Hepatic stellate cell (primary cell): Measurements from ENCODE around the gene SEZ6L.

Experiments used
- DNase-seq: peaks from one replicate; pipeline ENCODE4 v3.0.0; 2011; ENCODE audit warnings: low spot score

Gene SEZ6L

DNA sequence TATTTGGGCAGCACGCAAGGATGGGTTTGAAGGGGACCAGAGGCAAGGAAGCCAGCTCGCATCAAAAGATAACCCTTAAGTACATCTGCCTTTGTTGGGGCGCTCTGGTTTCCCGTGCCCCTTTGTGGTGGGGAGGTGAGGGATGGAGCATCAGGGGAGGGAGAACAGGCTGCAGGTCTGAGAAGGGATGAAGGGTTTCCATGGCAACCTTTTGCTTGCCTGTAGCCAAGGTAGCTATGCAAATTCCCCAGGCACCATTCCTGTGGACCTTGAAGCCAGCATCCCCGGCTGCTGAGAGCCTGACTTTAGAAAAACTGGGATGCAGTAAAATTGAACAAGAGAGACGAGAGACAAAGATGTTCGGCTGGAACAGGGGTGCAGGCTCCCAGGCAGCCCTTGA, 75.7 kb downstream of the SEZ6L start:
- DNase-seq, result no peak

DNA sequence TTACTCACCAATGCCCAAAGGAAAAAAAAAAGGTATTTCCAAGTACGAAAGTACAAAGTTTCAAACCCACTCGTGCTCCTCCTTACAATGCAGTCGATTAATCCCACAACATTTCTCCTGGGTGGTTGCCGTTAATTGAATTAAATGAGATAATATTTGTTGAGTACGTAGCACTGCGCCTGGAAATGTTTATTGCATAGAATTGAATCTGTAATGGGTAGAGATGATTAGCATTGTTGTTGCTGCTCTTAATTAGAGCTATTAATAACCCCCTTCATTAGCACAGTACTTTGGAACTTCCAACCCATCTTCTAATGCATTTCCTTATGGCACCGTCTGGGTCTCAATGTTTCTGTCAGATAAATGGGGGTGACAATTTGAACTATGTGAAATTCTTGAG, 77.3 kb downstream of the SEZ6L start:
- DNase-seq, result no peak

DNA sequence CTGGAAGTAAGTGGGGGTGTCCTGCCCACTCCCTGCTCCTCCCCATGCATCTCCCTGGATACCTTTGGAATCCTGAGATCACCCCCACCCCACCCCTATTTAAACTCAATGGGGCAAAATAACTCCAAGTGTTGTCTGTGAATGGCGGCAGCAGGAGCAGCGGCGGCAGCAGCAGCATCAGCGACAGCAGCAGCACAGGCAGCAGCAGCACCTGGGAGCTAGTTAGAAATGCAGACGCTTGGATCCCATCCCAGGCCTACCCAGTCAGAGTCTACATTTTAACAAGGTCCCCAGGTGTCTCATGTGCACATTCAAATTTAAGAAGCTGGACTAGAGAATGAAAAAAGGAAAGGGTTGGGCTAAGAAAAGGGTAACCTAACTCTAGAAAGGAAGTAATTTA, 82.6 kb downstream of the SEZ6L start:
- DNase-seq, result no peak

DNA sequence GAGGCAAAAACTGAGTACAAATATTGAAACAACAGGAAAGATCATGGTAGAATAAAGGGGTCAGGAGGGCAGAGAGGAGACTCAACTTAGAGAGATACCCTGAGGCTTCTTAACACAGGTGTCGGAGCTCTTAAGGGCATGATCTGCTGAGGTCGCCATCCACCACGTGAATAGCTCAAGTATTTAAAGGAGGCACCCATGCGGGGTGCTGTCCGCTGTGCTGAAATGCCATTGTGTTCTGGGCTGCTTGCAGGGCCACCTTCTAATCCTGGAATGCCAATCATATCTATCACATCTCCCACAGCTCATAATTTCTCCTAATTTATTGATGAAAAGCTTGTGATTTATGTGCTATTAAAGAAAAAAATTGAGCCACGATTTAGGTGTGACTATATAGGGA, 90.2 kb downstream of the SEZ6L start:
- no peak for DNase-seq

DNA sequence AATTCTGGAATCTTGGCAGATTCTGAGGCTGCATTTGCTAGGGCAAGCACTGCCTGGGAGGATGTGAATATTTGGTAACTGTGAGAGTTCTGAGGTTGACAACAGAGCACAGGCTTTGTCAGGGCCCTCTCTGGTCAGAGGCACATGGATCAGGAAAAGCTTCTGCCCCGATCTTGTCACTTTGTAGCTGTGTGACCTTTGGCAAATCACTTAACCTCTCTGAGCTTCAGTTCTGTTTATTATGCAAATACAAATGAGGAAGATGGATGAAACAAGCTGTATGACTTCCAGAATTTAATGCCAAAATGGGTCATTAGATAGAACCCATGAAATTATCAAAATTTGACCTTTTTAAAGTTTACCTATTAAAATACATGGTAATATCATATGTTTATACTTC, 94.9 kb downstream of the SEZ6L start:
- no peak for DNase-seq

DNA sequence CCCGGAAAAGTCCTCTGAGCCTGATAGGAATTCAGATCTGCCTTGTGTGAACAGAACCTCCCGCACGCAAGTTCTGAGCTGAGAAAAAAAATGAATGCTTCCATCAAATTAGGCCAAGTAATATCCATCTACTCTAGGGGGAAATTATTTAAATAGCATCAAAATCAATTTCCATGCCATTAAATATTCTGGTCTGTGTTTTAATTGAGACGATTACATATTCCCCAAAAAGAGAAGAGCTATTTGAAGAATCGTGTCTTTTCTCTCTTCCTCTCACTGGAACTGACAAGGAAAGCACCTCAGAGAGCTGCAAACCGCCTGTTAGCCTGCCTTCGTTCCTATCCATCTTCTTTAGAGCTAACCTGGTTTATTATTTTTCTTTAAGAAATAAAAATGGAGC, 96.0 kb downstream of the SEZ6L start:
- no peak for DNase-seq

DNA sequence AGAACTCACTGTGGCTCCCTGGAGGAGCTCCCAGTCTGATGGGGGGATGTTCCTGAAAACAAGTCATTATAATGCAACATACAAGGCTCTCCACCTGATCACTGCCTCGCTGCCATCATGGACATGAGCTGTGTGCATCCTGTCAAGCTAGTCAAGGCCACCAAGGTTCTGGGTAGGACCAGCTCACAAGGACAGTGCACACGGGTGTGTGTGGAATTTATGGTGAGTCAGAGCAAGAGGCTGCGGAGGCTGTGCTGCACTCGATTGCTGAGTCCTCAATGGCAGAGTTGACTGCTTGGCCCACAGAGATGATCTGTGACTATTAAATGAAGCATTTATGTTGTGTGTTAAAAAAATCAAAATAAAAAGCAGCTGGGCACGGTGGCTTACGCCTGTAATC, 96.6 kb downstream of the SEZ6L start:
- no peak for DNase-seq

DNA sequence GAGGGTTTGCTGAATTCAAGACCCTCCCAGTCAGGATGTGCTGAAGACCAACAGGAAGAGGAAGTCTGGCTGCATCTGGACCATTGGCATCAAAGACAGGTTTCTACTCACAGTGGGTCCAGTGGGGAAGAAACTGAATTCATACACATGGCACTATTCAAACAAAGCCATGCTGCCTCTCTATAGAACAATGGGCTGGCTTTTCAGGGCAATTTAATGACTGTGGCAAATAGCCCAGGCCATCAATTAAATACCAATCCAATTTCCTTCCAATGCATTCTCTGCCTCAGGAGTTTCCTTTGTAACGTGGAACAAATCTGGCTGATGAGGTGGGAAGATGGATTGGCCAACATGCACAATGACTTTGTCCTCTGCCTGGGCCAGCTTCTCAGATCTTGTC, 98.6 kb downstream of the SEZ6L start:
- no peak for DNase-seq

DNA sequence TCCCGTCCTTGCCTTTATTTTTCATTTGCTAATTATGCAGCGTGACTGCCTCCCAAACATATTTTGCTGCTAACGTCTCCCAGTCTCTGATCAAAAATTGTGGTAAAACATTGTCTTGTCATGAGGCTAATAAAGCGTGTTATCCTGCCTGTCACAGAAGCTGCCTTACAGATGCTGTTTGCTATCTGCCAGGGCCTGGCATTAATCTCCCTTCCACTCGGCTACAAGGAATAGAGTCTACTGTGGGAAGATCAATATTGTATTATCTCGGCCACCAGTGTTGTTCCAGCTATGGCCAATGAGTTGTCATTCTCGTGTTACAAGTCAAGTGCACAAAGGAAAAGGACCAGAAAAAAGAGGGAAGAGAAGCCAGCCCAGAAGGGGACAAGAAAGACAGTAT, 100.3 kb downstream of the SEZ6L start:
- DNase-seq, result no peak

DNA sequence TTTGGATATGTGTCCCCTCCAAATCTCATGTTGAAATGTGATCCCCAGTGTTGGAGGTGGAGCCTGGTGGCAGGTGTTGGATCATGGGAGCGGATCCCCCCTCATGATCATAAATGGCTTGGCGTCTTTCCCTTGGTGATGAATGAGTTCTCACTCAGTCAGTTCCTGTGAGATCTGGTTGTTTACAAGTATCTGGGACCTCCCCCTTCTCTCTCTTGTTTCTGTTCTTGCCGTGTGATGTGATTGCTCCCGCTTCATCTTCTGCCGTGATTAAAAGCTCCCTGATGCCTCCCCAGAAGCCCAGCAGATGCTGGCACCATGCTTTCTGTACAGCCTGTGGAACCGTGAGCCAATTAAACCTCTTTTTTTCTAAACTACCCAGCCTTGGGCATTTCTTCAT, 102.2 kb downstream of the SEZ6L start:
- no peak for DNase-seq

DNA sequence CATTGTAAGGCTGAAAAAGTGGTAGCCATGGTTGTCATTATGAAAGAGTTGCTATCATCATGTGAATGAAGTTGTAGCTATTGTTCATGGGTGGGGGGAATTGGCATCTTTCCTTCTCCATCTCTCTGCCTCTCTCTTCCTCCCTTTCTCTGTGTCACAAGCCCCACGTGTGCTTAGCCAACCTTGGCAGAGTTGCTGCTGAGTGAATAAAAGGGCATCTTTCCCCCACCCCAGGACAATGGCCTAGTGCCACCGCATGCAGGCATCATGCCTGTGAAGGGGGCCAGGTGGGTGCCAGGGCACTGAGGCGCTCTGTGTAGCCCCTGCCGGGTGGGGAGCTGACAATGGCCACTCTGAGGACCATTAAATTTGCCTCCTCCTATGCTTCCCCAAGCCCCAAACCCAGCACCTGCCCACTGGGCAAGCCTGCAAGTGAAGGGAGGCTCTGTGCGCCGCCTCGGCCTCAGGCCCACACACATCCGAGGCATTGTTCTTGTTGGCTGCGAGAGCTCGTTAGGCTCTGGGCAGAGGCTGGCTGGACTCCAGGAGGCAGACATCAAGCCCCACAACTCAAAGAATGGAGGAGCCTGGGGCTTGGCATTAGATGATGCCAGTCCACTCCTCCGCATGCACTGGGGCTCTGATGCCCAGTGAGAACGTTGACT, 103.9 kb downstream of the SEZ6L start:
- DNase-seq, result no peak

DNA sequence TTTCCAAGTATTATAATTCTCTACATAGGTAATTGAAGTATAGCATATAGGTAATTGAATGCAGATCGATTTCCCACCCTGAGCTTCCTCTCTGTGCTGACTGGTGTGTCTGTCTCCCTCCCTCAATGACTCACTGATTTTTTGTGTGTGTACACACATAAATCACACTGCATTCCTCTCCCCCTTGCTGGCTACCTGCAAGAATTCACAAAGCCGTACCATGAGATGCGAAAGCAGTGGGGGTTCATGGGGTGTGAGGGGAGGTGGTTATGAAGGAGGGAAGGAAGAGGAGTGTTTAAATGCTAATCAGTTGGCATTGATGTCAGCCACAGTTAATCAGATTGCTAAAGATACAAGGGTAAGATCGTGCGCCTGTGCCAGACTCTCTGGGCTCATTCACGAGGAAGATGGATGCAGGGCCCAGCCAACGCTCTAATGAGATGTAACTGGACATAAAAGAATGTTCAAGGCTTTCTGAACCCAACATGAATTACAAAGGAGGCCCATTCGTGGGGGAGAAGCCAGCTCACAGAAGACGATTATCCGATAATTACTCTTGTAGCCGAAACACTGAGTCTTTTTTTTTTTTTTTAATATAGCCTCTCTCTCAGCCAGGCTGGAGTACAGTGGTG, 107.4 kb downstream of the SEZ6L start:
- no peak for DNase-seq

DNA sequence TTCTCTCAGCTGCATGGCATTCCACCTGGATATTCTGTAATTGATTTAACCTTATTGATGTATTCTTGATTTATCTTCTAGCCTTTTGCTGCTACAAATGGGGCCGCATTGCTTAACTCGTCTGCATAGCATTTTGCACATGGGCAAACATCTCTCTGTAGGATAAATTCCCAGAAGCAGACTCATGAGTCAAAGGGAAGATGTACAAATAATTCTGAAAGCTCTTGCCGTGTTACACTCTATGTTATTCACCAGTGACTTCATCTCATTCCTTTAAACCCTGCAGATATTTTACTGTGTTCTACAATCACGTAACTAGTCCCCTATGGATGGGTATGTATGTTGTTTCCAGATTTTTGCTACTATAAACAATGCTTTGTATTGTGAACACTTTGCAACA, 112.7 kb downstream of the SEZ6L start:
- no peak for DNase-seq

DNA sequence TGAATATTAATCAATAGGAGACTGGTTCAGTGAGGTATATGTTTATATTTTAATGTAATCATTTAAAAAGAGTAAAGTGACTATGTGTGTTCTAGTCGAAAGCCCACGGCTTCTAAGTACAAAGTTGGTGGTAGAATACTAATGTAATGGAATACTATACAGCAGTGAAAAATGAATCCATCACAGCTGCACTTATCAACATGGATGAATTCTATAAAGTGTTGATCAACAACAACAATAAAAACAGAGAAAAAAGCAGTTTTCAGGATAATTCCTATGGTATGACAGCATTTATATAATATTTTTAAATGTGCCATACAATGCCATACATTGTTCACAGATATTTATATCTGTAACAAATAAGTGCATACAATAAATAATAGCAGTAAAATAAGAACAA, 114.1 kb downstream of the SEZ6L start:
- DNase-seq, result no peak

DNA sequence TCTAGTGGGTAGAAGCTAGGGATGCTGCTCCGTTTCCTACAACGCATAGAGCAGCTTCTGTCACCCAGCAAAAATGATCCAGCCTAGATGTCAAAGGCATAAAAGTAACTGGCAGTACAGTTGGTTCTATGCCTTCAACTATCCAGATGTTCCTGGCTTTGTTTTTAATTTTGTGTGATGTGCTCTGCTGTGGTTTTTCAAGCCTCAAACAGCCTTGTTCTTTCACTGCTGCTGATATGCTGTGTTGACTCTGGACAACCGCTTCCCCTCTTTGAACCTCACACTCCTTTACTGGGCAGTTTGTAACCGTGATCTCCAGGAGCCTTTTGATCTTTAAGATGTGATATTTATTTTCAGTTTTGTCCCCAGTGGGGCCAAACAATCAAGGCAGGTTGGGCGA, 116.4 kb downstream of the SEZ6L start:
- DNase-seq, result no peak

DNA sequence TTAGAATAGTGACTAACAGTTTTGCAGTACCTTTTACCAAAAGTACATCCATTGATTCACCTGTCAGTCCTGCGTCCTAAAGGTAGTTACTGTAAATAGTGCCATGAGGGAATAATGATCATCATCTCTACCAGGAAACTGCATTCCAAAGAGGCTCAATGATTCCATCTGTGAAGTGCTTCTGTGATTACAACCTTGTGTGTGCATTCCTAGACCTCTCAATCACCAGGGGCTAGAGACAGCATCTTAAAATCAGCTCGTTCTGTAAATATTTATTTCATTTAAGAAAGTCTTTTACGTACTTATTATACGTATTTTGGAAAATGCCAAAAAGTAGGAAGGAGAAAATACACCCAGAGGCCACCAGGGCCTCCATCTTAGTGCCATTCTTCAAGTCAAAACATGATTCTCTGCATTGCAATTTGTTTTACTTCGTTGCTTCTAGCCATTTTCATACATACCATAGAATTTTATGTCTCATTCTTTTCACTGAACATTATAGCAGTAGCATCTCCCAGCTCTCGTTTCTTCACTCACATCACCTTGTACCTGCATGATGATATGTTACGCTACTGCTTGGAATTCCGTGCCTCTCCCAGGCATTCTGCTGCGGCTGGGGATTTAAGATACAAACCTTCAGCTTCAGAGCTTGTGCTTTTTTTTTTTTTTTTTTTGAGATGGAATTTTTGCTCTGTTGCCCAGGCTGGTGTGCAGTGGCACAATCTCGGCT, 117.0 kb downstream of the SEZ6L start:
- DNase-seq, result no peak

DNA sequence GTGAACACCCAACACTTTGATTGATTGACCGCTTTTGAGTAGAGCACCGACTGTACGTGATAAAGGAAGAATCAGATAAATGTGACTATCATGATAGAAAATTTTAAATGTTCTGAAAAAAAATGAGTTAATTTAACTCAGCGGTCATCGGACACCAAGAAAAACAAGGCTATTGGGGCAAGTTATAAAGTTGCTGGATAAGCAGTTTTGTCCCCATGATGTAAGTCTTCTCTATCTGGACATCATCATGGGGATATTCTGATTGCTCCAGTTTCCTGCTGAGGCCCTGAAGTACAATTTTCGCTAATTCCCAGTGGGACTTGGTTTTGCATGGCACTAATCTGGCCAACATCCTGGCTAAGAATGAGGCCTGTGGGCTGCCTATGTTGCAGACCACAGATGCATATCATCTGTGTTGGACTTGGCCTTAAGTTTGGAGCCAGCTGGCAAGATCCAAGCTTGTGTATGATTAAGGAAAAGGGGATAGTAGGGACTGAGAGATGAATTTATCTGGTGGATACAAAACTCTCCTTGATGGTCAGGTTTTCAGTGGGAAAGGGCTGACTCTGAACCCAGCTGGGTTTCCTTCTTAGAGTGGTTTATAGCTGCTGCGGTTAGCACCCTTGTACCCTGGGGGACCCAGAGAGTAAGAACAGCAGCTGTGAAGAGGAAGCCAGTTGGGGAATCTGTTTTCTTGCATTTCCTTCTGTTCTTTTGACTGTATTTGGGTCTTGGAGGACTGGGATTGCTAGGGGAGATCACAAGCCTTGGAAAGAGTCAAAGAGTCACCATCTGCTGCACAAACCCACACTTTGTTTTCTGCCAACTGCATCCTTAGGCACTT, 118.3 kb downstream of the SEZ6L start:
- DNase-seq, result no peak

DNA sequence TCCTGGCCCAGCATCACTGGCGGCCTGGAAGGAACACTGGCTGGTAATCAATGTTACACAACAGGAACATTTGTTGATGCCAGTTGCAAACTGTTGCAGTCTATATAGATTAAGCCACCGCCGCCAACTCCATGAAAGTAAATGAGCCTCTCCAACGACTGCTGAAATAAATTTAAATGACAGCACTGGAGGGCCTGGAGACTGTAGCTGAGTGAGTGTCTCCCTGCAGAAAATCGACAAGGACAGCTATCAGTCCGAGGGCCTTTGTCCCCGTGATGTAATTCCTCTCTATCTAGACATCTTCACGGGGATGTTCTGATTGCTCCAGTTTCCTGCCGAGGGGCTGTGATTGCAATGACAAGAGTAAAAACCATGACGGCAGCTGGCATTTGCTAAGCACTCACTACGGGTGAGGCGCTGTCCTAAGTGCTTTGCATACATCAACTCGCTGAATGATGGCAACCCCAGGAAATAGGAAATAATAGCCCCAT, 120.4 kb downstream of the SEZ6L start:
- DNase-seq, result no peak

DNA sequence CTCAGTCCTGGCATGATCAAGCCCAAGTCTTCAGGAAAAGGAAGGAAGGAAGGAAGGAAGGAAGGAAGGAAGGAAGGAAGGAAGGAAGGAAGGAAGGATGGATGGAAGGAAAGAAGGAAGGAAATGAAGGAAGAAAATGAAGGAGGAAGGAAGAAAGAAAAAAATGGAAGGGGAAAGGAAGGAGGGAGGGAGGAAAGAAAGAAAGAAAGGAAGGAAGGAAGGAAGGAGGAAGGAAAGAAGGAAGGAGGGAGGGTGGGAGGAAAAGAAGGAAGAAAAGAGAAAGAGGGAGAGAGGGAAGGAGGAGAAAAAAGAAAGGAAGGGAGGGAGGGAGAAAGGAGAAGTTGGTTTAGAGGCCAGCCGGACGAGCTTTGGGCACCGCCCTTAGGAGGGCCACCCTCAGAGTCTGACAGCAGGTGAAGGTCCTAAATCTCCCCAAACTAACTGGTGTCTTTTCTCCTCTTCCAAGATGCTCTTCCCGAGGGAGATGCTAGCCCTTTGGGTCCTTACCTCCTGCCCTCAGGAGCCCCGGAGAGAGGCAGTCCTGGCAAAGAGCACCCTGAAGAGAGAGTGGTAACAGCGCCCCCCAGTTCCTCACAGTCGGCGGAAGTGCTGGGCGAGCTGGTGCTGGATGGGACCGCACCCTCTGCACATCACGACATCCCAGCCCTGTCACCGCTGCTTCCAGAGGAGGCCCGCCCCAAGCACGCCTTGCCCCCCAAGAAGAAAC, 122.8 kb downstream of the SEZ6L start:
- no peak for DNase-seq

DNA sequence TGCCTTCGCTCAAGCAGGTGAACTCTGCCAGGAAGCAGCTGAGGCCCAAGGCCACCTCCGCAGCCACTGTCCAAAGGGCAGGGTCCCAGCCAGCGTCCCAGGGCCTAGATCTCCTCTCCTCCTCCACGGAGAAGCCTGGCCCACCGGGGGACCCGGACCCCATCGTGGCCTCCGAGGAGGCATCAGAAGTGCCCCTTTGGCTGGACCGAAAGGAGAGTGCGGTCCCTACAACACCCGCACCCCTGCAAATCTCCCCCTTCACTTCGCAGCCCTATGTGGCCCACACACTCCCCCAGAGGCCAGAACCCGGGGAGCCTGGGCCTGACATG, 123.4 kb downstream of the SEZ6L start:
- no peak for DNase-seq

DNA sequence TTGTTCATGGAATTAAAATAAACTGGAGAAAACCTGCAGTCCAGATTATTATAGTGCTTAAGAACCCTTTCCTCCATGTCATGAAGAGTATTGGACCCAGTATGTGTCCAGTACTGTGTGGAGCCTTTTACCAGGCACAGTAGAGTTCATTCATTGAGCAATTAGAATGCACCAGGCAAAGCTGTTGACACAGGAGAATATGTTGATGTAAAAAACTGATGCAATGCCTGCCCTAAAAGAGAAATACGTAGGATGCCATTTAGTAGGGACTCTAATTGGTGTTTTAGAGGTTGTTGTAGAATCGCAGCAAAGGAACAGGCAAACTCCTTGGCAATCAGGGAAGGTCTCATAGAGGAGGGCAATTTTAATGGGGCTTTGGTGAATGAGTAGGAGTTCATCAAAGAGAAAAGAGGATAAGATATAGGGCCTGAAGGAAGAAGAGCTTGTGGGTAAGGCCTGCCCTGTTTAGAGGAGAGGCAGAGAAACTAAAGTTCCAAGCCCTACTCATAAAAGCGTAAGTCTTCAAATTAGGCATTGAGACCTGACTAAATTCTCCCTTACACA, 126.4 kb downstream of the SEZ6L start:
- no peak for DNase-seq
